TTC549 (cell line): ENCODE results near the gene ITGA3.
"Not testable (repeated sequence)": the region's sequence is repeated elsewhere in the genome, so short reads cannot be mapped to it uniquely, and the experiment has no call there.

Experiments used
- FAIRE-seq: peaks from 2 replicates; lab custom pipeline; 2012; peaks lifted over from hg19 to GRCh38; lab: Jason Lieb, UNC

ITGA3 gene

DNA sequence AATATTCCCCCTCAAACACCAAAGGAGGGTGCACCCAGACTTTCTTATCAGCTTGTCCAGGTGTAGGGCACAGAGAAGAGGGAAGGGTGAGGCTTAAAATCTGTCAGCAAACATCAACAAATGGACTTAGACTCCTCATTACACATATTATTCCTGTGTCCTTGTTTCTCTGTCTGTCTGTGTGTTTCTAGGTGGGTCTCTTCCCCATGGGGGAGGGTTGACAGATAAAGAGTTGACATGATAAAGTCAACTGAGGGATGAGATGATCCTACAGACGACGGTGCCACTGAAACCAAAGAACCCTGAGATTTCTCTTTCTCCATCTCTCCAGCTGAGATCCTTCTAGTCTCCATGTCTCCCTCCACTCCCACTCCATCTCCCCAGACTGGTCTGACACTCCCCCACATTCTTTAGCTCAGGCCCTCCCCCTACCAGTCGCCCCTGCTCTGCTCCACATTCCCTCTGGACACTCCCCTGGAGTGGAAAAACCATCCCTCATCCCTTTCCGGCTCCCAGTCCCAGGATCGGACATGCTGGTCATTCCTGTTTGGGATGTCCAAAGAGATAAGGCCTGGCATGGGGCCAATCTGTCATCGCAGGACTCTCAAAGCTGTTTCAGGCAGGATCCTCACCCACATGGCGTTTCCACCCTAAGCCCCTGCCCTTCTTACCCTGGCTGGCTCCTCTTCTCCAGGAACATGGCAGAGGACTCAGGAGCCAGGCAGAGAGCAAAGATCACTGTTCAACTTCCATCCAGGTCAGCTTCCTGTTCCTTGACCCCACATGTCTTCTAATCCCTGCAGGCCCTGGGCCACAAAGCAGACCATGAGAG lies 2.9 kb upstream of the ITGA3 start:
- FAIRE-seq = no peak

- no peak for FAIRE-seq
These were observed 2.3 kb upstream of the ITGA3 start for GRCh38 chr17:50053654-50053960.

GRCh38 chr17:50055055-50055425 lies 870 bp upstream of the ITGA3 start:
- no peak for FAIRE-seq

GRCh38 chr17:50056217-50056960 lies 479 bp downstream of the ITGA3 start:
- no peak for FAIRE-seq

DNA sequence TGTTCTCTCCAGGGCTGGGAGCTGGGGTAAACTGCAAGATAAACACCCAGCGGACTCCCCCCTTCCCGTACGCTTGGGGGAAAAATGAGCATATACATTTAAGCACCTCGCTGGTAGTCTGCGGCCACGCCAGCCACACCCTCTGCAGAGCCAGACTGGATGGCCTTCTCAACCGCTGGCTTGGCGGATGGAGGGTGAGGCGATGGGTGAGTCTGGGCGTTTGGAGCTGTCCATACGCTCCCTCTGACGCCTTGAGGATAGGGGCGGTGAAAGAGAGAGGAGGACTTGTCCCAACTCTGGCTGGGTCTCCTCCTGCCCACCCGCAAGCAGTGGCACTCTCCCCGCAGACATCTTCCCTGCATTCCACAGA lies 1.0 kb downstream of the ITGA3 start:
- no peak for FAIRE-seq

DNA sequence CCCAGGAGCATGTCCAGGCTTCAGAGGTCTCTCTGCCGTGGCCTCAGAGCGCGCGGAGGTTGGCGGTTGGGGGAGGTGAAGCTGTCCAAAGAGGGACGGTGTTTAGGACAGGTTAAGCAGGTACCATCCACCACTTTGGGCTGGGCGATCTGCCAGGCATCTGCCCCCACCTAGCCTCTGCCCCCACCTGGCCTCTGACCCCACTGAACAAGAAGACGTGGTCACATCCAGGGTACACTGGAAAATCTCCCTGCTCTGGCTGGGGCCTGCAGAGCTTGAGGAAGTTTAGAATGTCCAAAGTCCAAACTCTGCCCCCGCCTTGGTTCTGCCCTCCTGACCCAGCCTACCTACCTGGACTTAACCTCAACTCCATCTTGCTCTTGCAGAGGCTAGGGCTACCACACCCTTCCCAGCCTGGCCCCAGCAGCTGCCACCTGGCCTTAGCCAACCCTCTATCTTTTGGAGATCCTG lies 1.6 kb downstream of the ITGA3 start:
- FAIRE-seq = no peak

DNA sequence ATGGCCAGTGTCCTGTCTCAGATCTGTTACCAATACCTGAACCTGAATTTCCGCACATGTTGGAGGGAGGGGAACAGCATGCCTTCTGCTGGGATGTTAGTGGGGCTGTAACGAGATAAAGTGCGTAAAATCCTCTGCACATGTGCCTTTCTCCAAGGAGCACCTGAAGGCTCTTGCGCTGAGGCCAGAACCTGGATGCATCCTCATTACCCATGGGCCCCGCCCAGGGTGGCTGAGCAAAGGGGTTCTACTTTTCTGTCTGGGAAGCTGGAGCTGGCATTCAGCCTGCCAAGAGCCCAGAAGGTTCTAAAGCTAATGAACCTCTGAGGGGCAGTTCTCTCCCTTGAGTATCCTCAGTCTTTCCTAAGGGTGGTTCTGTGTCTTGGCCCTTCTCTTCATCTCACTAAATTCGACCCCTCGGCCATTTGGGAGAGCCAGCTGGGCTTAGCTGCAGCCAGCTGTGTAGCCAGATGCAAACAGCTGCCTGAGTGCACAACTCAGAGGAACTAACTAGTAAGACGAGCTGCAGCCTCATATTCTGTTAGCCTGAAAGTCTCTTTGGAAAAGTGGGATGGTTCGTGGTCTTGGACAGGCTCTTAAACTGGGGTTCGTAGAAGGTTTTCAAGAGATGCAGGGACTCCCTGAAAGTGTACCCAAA lies 2.5 kb downstream of the ITGA3 start:
- FAIRE-seq = no peak

DNA sequence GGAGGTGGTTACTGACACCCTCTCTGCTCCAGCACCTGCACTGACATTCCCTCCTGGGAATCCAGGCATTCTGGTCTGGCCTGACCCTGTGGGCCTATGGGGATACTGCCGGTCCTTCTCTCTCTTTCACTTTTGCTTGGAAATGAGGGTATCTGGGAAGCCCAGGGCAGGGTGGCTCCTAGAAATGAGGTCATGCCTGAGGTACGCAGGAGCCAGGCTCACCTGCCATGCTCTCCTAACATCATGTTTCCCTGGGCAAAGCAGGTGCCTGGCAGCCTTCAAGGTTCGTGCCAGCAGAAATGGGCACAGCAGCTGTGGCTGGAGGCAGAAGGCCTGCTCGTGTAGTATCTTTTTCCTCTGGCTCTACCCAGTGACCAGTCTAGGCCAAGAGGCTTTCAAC lies 3.3 kb downstream of the ITGA3 start:
- FAIRE-seq = no peak

DNA sequence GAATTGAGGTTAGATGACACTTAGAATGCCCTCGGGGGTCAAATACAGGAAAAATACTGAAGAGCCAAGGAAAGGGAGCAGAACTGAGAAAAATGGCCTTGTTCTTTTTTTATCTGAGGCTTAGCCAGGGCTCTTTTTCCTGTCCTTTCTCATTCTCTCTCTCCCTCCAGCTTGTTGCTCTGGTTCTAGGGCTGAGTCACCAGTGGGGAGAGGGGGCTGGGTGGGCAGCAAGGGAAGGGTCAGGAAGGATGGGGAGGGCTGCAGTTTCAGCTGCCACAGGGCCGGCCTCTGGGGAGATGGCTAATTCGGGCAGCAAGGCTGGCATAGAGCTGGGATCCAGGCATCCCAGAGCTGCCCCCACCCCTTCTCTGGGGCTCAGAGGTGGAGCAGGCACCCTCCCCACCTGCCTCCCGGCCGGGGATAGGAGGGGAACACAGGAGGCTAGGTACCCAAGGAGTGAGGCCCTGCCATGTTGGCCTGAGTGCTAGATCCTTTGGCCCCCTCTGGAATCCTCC lies 3.9 kb downstream of the ITGA3 start:
- FAIRE-seq = no peak

DNA sequence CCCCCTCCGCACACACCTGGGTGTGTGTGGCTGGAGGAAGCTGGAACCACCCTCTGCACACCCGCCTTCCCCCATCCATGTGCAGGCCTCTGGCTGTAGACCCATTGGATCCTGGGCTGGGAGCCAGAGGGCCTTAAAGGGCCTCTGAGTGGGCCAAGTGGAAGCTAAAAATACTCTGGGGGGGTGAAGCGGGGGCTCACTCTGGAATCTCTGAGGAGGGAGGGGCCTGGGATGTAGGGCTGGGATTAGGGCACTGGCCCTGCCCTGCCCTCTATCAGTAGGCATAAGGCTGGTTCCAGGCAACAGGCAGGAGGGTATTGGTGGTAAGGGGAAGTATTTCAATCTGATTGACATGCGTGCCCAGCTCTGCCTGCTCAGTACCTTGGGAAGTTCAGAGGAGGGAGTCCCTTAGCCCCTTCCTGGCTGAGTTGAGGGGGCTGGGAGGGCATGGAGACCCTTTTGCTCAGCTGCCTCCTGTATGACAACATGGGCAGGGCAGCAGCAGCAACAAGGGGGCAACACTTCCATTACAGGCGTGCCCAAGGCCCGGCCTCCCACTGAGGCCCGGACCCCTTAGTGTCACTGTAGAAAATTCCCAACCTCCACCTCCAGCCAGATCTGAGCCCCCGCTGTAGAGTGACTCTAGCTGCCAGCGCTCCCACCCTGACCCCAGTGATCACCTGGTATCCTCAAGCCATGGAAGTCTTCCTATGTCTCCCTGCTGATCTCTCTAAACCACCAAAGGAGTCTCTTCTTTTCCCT lies 5.2 kb downstream of the ITGA3 start:
- no peak for FAIRE-seq

DNA sequence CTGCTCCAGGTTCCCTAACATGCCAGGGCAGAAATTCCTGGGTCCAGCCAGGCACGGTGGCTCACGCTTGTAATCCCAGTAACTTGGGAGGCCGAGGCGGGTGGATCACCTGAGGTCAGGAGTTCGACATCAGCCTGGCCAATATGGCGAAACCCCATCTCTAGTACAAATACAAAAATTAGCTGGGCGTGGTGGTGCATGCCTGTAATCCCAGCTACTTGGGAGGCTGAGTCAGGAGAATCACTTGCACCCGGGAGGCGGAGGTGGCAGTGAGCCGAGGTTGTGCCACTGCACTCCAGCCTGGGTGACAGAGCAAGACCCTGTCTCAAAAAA lies 5.8 kb downstream of the ITGA3 start:
- FAIRE-seq = not testable (repeated sequence)

DNA sequence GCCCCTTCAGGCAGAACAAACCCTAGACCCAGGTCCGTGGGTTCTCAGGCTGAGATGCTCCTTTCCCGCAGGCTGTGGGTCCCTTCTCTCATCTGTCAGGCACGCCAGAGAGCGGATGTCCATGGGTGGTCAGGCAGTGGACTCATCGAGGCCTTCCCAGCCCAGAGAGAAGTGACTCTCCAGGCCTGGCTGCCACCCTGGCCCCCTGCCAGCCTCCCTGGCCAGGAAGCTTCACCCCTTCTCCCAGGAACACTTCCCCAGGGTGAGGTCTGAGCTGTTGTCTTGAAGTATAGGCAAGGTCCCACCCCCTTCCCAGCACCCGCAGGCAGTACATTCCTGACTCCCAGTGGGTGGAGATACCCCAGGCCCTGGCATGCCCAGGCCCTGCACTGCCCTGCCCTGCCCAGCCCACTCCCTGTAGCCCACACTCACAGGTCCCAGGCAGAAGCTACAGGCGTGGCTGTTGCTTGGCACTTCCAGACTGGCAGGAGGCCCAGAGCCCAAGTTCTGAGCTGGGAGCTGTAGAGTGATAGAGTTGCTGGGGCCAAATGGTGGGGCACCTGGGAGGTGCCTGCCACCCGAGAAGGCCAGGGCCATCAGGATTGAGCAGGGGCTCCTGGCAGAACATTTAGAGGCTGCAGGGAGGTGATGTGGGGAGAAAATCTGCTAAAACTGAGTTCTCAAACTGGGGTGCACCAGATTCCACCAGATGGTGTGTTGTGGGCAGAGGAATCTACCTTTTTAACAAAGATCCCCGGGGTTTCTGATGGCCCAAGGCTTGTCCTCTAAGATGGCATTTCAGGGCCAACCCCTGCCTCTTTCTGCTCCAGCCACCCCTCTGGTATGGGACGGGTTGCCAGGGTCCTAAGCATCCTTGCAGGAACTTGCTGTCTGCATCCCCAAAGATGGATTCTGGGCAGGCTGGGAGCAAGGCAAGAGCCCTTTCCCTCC lies 6.7 kb downstream of the ITGA3 start:
- no peak for FAIRE-seq

GRCh38 chr17:50063561-50064252 lies 7.8 kb downstream of the ITGA3 start:
- no peak for FAIRE-seq

- FAIRE-seq = no peak
These were observed 8.5 kb downstream of the ITGA3 start for GRCh38 chr17:50064253-50065001.

DNA sequence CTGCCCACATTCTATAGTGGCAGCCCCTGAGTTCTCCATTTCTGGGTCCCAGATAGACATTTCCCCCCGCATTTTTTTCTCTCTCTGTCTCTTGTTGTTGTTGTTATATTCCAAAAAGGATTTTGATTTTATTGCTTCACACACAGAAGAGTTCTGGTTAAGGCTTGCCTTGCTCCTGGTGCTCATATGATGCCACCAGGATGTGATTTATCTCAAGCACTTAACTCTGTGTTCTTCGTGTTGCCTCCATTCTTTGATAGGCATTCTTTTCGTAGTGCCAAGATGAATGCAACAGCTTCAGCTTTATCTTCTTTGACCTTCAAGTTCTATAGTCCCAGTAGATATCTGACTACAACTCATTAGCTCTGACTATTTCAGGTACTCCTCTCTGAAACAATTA lies 9.1 kb downstream of the ITGA3 start:
- FAIRE-seq = no peak

- no peak for FAIRE-seq
These were observed 11.1 kb downstream of the ITGA3 start for GRCh38 chr17:50066995-50067394.

DNA sequence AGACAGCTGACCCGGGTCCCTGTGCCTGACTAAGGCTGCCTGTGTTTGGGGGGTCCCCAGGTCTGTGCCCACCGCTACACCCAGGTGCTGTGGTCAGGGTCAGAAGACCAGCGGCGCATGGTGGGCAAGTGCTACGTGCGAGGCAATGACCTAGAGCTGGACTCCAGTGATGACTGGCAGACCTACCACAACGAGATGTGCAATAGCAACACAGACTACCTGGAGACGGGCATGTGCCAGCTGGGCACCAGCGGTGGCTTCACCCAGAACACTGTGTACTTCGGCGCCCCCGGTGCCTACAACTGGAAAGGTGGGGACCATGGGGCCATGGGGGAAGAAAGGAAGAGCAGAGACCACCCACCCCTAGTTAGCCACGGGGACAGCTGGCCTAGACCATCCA lies 12.1 kb downstream of the ITGA3 start:
- no peak for FAIRE-seq

- FAIRE-seq = no peak
These were observed 15.2 kb downstream of the ITGA3 start for GRCh38 chr17:50070908-50071680.

- no peak for FAIRE-seq
These were observed 15.8 kb downstream of the ITGA3 start for GRCh38 chr17:50071692-50072091.
